Testis (tissue), 2 donors: ENCODE results near the gene TMEM202.

ENCODE experiments used
- CTCF ChIP-seq, 3 experiments: fragments of 450-650 bp in 2 of 3; fragments of 200-600 bp in 1 of 3; sonication (generic) in 1 of 3; IDR thresholded peaks; one replicate each; pipeline ENCODE4 v1.5.1; 2016 to 2019; ENCODE audit warnings: antibody characterized with exemption in 3 of 3, mild to moderate bottlenecking in 2 of 3, moderate library complexity in 1 of 3
- POLR2A ChIP-seq: fragments of 450-650 bp; IDR thresholded peaks from one replicate; pipeline ENCODE4 v1.6.1; 2017; ENCODE audit warnings: antibody characterized with exemption, mild to moderate bottlenecking, moderate library complexity

- TF ChIP-seq CTCF (IDR thresholded peaks at IDR 0.05) (no peak), POLR2A (no peak)
Measured at GRCh38 chr15:72380743-72381142, 17.4 kb upstream of the TMEM202 start.
